ENCODE measurements around the gene TUBGCP6.
"Not testable (repeated sequence)": the region's sequence is repeated elsewhere in the genome, so short reads cannot be mapped to it uniquely, and the experiment has no call there.

TUBGCP6 gene

GRCh38 chr22:50274311-50274710 lies 29.5 kb upstream of the TUBGCP6 start:
- Mint-ChIP-seq H3K27ac (peak overlapping the region; percentile 1), H3K9me3 (no peaks in the 10 kb centered on the region), H3K4me1 (ENCODE audit: low read depth) (peaks cover 32% of the 10 kb centered on the region), H3K27me3 (peaks cover 22% of the 10 kb centered on the region), H3K36me3 (ENCODE audit: low read depth) (peaks cover 63% of the 10 kb centered on the region), H3K4me3 (no peak overlapping the region)
- intact Hi-C loops (cut with micrococcal nuclease) = loop anchor here (5.0 kb wide), 1 partner anchor 33 kb away; the partner anchor contains the start of gene PLXNB2

- Mint-ChIP-seq H3K4me1 (ENCODE audit: low read depth) (peaks cover 34% of the 10 kb centered on the region), H3K27me3 (peaks cover 28% of the 10 kb centered on the region), H3K36me3 (ENCODE audit: low read depth) (peaks cover 58% of the 10 kb centered on the region), H3K27ac (peak overlapping the region; percentile 1)
- intact Hi-C loops (cut with micrococcal nuclease) = loop anchor here (5.0 kb wide), 1 partner anchor 34 kb away; the partner anchor contains the start of gene PLXNB2
- H3K4me3 Mint-ChIP-seq, H3K9me3 Mint-ChIP-seq: not testable (repeated sequence)
Measured at GRCh38 chr22:50273781-50274180, 29.0 kb upstream of the TUBGCP6 start.

GRCh38 chr22:50273352-50273751 lies 28.5 kb upstream of the TUBGCP6 start:
- H3K27me3 Mint-ChIP-seq = peaks cover 32% of the 10 kb centered on the region
- H3K36me3 Mint-ChIP-seq (ENCODE audit: low read depth) = peaks cover 53% of the 10 kb centered on the region
- H3K4me1 Mint-ChIP-seq (ENCODE audit: low read depth) = peaks cover 38% of the 10 kb centered on the region
- intact Hi-C loops (cut with micrococcal nuclease) = loop anchor here (5.0 kb wide), 1 partner anchor 34 kb away; the partner anchor contains the start of gene PLXNB2
- H3K9me3 Mint-ChIP-seq, H3K4me3 Mint-ChIP-seq: not testable (repeated sequence)
- H3K27ac Mint-ChIP-seq = peak overlapping the region; percentile 1

- H3K27ac Mint-ChIP-seq = no peak overlapping the region
- no peak overlapping the region for H3K4me3 Mint-ChIP-seq
- intact Hi-C loops (cut with micrococcal nuclease) = loop anchor here (5.0 kb wide), 1 partner anchor 35 kb away; the partner anchor contains the start of gene PLXNB2
- H3K27me3 Mint-ChIP-seq = peaks cover 41% of the 10 kb centered on the region
- H3K9me3 Mint-ChIP-seq = no peaks in the 10 kb centered on the region
- peaks cover 41% of the 10 kb centered on the region for H3K4me1 Mint-ChIP-seq (ENCODE audit: low read depth)
- peaks cover 42% of the 10 kb centered on the region for H3K36me3 Mint-ChIP-seq (ENCODE audit: low read depth)
Measured at GRCh38 chr22:50272044-50272802, 27.4 kb upstream of the TUBGCP6 start.

- Mint-ChIP-seq H3K27ac (no peak overlapping the region), H3K27me3 (peaks cover 46% of the 10 kb centered on the region), H3K4me3 (peak overlapping the region; percentile 42), H3K9me3 (no peaks in the 10 kb centered on the region), H3K4me1 (ENCODE audit: low read depth) (peaks cover 41% of the 10 kb centered on the region), H3K36me3 (ENCODE audit: low read depth) (peaks cover 35% of the 10 kb centered on the region)
- intact Hi-C loops (cut with micrococcal nuclease) = loop anchor here (5.0 kb wide), 1 partner anchor 36 kb away; the partner anchor contains the start of gene PLXNB2
Measured at GRCh38 chr22:50271519-50271970, 26.7 kb upstream of the TUBGCP6 start.

GRCh38 chr22:50270666-50271394 lies 26.0 kb upstream of the TUBGCP6 start:
- H3K4me3 Mint-ChIP-seq = peak overlapping the region; percentile 64
- H3K27me3 Mint-ChIP-seq = peaks cover 53% of the 10 kb centered on the region
- H3K9me3 Mint-ChIP-seq = no peaks in the 10 kb centered on the region
- no peak overlapping the region for H3K27ac Mint-ChIP-seq
- intact Hi-C loops (cut with micrococcal nuclease) = loop anchor here (5.0 kb wide), 1 partner anchor 36 kb away; the partner anchor contains the start of gene PLXNB2
- peaks cover 28% of the 10 kb centered on the region for H3K36me3 Mint-ChIP-seq (ENCODE audit: low read depth)
- H3K4me1 Mint-ChIP-seq (ENCODE audit: low read depth) = peaks cover 41% of the 10 kb centered on the region

- intact Hi-C loops (cut with micrococcal nuclease) = loop anchor here (5.0 kb wide), 1 partner anchor 37 kb away; the partner anchor contains the start of gene PLXNB2
- peak within 1 kb of the TSS; percentile 65 for H3K4me3 Mint-ChIP-seq
- H3K36me3 Mint-ChIP-seq (ENCODE audit: low read depth) = peaks cover 21% of the 10 kb centered on the region
- no peak within 1 kb of the TSS for H3K27ac Mint-ChIP-seq
- peaks cover 59% of the 10 kb centered on the region for H3K27me3 Mint-ChIP-seq
- H3K4me1 Mint-ChIP-seq (ENCODE audit: low read depth) = peaks cover 39% of the 10 kb centered on the region
- H3K9me3 Mint-ChIP-seq = no peaks in the 10 kb centered on the region
Measured at GRCh38 chr22:50269970-50270665, 25.3 kb upstream of the TUBGCP6 start, which contains the start of gene MAPK11. Gene MAPK11, minus strand, starts transcription at chr22:50270380. Its CDS starts 88 bp downstream, at chr22:50270292.

- Mint-ChIP-seq H3K4me3 (peak overlapping the region; percentile 65), H3K9me3 (no peaks in the 10 kb centered on the region), H3K4me1 (ENCODE audit: low read depth) (peaks cover 34% of the 10 kb centered on the region), H3K36me3 (ENCODE audit: low read depth) (peaks cover 16% of the 10 kb centered on the region), H3K27ac (no peak overlapping the region), H3K27me3 (peaks cover 65% of the 10 kb centered on the region)
- intact Hi-C loops (cut with micrococcal nuclease) = no loop called here
Measured at GRCh38 chr22:50269573-50269969, 24.7 kb upstream of the TUBGCP6 start.

- Mint-ChIP-seq H3K9me3 (no peaks in the 10 kb centered on the region), H3K4me1 (ENCODE audit: low read depth) (peaks cover 28% of the 10 kb centered on the region), H3K4me3 (no peak overlapping the region), H3K27me3 (peaks cover 73% of the 10 kb centered on the region), H3K27ac (no peak overlapping the region), H3K36me3 (ENCODE audit: low read depth) (peaks cover 8% of the 10 kb centered on the region)
- intact Hi-C loops (cut with micrococcal nuclease) = no loop called here
Measured at GRCh38 chr22:50268655-50269113, 23.9 kb upstream of the TUBGCP6 start.

- Mint-ChIP-seq H3K27ac (no peak overlapping the region), H3K9me3 (no peaks in the 10 kb centered on the region), H3K27me3 (peaks cover 80% of the 10 kb centered on the region), H3K4me1 (ENCODE audit: low read depth) (peaks cover 33% of the 10 kb centered on the region), H3K36me3 (ENCODE audit: low read depth) (peaks cover 3% of the 10 kb centered on the region), H3K4me3 (no peak overlapping the region)
- intact Hi-C loops (cut with micrococcal nuclease) = no loop called here
Measured at GRCh38 chr22:50267591-50268390, 23.0 kb upstream of the TUBGCP6 start.

- H3K36me3 Mint-ChIP-seq (ENCODE audit: low read depth) = no peaks in the 10 kb centered on the region
- intact Hi-C loops (cut with micrococcal nuclease) = no loop called here
Measured at GRCh38 chr22:50266994-50267393, 22.2 kb upstream of the TUBGCP6 start.

GRCh38 chr22:50264946-50265669 lies 20.3 kb upstream of the TUBGCP6 start:
- Mint-ChIP-seq H3K4me3 (no peak overlapping the region), H3K4me1 (ENCODE audit: low read depth) (peaks cover 33% of the 10 kb centered on the region), H3K27me3 (peaks cover 86% of the 10 kb centered on the region), H3K36me3 (ENCODE audit: low read depth) (no peaks in the 10 kb centered on the region), H3K9me3 (no peaks in the 10 kb centered on the region), H3K27ac (no peak overlapping the region)
- intact Hi-C loops (cut with micrococcal nuclease) = no loop called here

More at GRCh38 chr22:50266994-50267393, 22.2 kb upstream of the TUBGCP6 start:
- Mint-ChIP-seq H3K9me3 (no peaks in the 10 kb centered on the region), H3K4me1 (ENCODE audit: low read depth) (peaks cover 33% of the 10 kb centered on the region), H3K4me3 (no peak overlapping the region), H3K27me3 (peaks cover 84% of the 10 kb centered on the region), H3K27ac (no peak overlapping the region)
